Activated CD4-positive, alpha-beta T cell treated with anti-CD3 and anti-CD28 coated beads for 36 hours (primary cell): ENCODE results near the gene XPC. TPM values are rescaled to one million over a fixed set of nuclear protein-coding genes. Genes with fewer than 3 reads are reported as not detected.

Experiments
- ATAC-seq: fragments of 200-7000 bp; cut with Tn5 transposase; one replicate; pipeline ENCODE4 v1.10.0; 2021; ENCODE audit warnings: mild to moderate bottlenecking, moderate library complexity
- CTCF ChIA-PET: fragments of 350-600 bp; sonication (Branson Sonifier 250); formaldehyde crosslinking; loops from one replicate; lab custom pipeline; 2021; ENCODE audit warnings: antibody characterized with exemption; lab: Charles Lee
- POLR2A ChIA-PET: fragments of 350-600 bp; sonication (Branson Sonifier 250); formaldehyde crosslinking; loops from one replicate; lab custom pipeline; 2021; ENCODE audit warnings: antibody characterized with exemption, inconsistent platforms; lab: Charles Lee
- DNase-seq: peaks from one replicate; pipeline ENCODE4 v3.0.0-alpha.2; 2020
- H3K27ac Mint-ChIP-seq: one replicate; pipeline ENCODE4 v1.8.0; 2021; ENCODE audit warnings: mixed read lengths
- H3K27me3 Mint-ChIP-seq: one replicate; pipeline ENCODE4 v1.8.0; 2021; ENCODE audit warnings: mixed read lengths
- H3K36me3 Mint-ChIP-seq: one replicate; pipeline ENCODE4 v1.8.0; 2021; ENCODE audit warnings: low read depth, mixed read lengths
- H3K4me1 Mint-ChIP-seq: one replicate; pipeline ENCODE4 v1.8.0; 2021; ENCODE audit warnings: mixed read lengths
- H3K4me3 Mint-ChIP-seq: one replicate; pipeline ENCODE4 v1.8.0; 2021; ENCODE audit warnings: mild to moderate bottlenecking, moderate library complexity, mixed read lengths
- H3K9me3 Mint-ChIP-seq: one replicate; pipeline ENCODE4 v1.8.0; 2021; ENCODE audit warnings: low read depth, mixed read lengths
- intact Hi-C, 2 experiments: fragments of 100-400 bp; cut with DNase I in 1 of 2; cut with micrococcal nuclease in 1 of 2; formaldehyde crosslinking; loops; one replicate each; pipeline versions ENCODE4 v1.14.2 to v1.15.1; 2022 to 2024; cut with DNase I, micrococcal nuclease
- total RNA-seq, 2 experiments: library from RNA; stranded (reverse); gene quantifications; one replicate each; pipeline ENCODE4 v1.2.3, GENCODE V29; 2021

XPC gene
- total RNA-seq, 2 experiments from 2014 or later = 24.3 to 24.7 TPM

DNA sequence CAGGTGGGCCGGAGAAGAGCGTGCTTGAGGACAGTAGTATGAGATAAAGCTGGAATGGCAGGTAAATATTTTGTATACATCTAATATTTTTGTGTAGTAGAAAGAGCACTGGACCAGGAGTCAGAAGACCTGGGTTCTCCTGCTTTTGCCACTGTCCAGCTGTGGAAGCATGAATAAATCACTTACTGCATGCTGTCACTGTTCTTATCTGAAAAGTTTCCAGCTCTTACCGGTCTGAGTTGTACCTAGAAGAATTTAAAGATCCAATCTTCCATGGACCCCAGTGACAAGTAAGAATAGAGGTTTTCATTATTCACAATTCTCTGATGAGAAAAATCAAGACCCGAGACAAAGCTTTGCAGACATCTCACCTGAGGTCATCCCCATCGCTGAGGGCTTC, 5.9 kb downstream of the XPC start:
- H3K9me3 Mint-ChIP-seq = no peaks in the 10 kb centered on the region
- H3K27ac Mint-ChIP-seq = no peak overlapping the region
- H3K27me3 Mint-ChIP-seq = no peaks in the 10 kb centered on the region
- no peak overlapping the region for H3K4me3 Mint-ChIP-seq
- CTCF ChIA-PET = interaction anchor here (0.6 kb wide), 1 partner anchor 28 kb away, joined by 4 read pairs; no protein-coding TSS in a partner anchor
- POLR2A ChIA-PET = interaction anchor here (0.5 to 0.6 kb wide), 2 partner anchors 46 to 69 kb away, joined by 3 to 10 read pairs; no protein-coding TSS in a partner anchor
- ATAC-seq (no peak), DNase-seq (no peak)
- peaks cover 48% of the 10 kb centered on the region for H3K4me1 Mint-ChIP-seq
- intact Hi-C loops = loop anchor here in 1 of 2 experiments (10.0 kb wide), 2 partner anchors 758 to 1328 kb away; partner anchors contain the start of gene RPL32
- peaks cover 45% of the 10 kb centered on the region for H3K36me3 Mint-ChIP-seq

DNA sequence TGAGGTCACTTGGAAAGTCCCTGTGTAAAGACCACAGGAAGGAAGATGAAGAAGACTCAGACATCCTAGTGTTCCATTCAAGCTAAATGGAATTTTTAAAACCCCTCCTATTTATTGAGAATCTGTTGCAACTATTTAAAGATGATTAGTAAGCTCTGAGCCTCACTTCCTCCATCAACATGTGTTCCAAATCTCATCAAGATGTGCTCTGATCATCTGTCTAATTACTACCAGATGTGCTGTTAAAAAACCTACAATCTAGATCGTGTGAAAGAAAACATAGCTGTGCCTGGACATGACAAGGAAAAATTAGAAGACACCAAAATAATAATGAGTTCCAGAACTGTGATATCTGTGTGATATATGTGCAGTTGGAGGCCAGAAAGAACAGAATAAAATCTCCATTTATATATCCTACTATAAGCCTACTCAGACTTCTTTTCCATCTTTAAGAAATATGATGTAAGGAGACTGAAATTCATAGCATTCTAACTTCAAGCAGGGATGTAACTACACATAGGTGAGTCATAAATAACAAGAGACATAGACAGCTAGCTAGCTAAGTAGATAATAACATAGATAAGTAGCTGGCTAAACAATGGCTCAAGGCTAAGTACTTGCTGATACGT, 7.8 kb downstream of the XPC start:
- Mint-ChIP-seq H3K4me3 (no peak overlapping the region), H3K9me3 (no peaks in the 10 kb centered on the region), H3K4me1 (peaks cover 31% of the 10 kb centered on the region), H3K27ac (peak overlapping the region; percentile 18), H3K36me3 (peaks cover 54% of the 10 kb centered on the region), H3K27me3 (no peaks in the 10 kb centered on the region)
- ATAC-seq (no peak), DNase-seq (no peak)
- ChIA-PET CTCF (interaction anchor here (0.6 to 2.0 kb wide), 5 partner anchors 11 to 667 kb away, joined by 3 to 5 read pairs (median 3); no protein-coding TSS in a partner anchor), POLR2A (interaction anchor here (0.7 kb wide), 2 partner anchors 8 to 32 kb away, joined by 3 read pairs; partner anchors contain the start of gene LSM3)
- intact Hi-C loops = loop anchor here in 1 of 2 experiments (10.0 kb wide), 2 partner anchors 756 to 1326 kb away; partner anchors contain the start of gene RPL32

DNA sequence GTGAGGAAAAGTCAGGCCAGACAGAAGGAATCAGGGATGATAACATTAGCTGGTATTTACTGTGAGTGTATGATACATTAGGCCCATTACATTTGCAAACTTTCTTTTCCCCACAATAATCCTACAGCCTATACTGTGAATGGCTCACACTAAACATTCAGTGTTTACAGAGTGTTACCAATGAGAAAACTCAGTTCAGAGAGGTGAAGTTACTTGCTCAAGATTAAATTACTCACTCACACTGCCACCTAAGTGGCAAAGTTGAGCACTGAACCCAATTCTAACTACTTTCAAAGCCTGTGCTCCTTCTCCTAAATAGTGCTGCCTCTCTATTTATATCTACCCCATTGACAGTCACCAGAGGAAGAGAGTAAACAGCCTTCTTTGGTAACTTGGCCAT, 8.5 kb downstream of the XPC start:
- no peaks in the 10 kb centered on the region for H3K27me3 Mint-ChIP-seq
- intact Hi-C loops = loop anchor here in 1 of 2 experiments (10.0 kb wide), 2 partner anchors 755 to 1325 kb away; partner anchors contain the start of gene RPL32
- CTCF ChIA-PET = interaction anchor here (0.6 to 2.0 kb wide), 4 partner anchors 11 to 274 kb away, joined by 3 to 5 read pairs (median 4); no protein-coding TSS in a partner anchor
- H3K27ac Mint-ChIP-seq = no peak overlapping the region
- no peak overlapping the region for H3K4me3 Mint-ChIP-seq
- peak; percentile 60 for ATAC-seq
- H3K9me3 Mint-ChIP-seq = no peaks in the 10 kb centered on the region
- peaks cover 62% of the 10 kb centered on the region for H3K36me3 Mint-ChIP-seq
- POLR2A ChIA-PET = interaction anchor here (0.7 kb wide), 1 partner anchor 9 kb away, joined by 3 read pairs; the partner anchor contains the start of gene LSM3
- no peak for DNase-seq
- H3K4me1 Mint-ChIP-seq = peaks cover 23% of the 10 kb centered on the region

DNA sequence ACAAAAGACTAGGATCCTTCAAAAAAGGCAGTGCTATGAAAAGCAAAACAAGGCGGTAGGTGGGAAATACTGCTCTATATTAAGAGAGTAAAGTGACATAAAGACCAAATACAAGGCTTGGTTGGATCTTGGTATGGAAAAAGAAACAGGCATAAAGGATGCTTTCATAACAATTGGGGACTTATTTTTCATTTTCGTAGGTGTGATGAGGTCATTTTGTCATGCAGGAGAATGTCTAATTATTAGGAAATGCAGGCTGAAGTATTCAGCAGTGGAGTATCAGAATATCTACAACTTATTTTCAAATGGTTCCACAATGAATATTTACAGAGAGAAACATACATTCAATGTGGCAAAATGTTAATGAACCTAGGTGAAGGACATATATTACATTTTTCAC, 9.0 kb downstream of the XPC start:
- CTCF ChIA-PET = interaction anchor here (0.6 to 2.0 kb wide), 2 partner anchors 35 to 181 kb away, joined by 3 to 5 read pairs; no protein-coding TSS in a partner anchor
- no peak overlapping the region for H3K4me3 Mint-ChIP-seq
- H3K27ac Mint-ChIP-seq = no peak overlapping the region
- H3K27me3 Mint-ChIP-seq = no peaks in the 10 kb centered on the region
- no peak for DNase-seq
- no peak for ATAC-seq
- intact Hi-C loops = no loop called here
- POLR2A ChIA-PET = no interaction called here
- H3K4me1 Mint-ChIP-seq = peaks cover 20% of the 10 kb centered on the region
- H3K36me3 Mint-ChIP-seq = peaks cover 66% of the 10 kb centered on the region
- no peaks in the 10 kb centered on the region for H3K9me3 Mint-ChIP-seq

DNA sequence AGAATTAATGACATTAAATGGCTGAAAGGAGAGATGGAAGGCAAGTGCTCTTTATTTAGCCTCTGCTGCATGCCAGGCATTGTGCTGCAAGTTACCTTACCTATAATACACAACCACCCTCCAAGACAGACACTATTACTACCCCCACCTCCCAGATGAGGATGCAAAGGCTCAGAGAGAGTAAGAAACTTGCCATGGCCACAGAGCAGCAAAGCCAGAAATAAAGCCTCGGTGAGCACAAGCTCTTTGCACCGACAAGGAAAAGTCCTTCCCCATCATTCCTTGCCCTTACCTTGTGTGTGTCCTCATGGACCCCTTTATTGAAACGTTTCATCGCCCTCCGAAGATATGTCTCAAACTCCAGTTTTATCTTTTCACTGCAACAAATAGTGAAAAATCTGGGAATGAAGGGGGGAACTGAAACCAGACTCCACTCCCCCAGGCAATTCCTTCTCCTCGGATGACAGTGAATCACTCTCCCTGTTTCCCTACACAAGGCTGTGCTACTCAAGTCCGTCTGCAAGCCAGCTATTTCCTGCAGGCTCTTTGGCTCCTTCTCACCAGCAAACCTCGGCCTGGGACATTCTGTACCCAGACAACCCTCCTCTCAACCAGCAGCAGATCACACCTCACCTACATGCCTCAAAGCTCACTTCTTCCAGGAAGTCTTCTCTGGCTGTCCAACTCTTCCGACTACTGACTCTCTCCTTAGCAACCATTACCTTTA, 11.4 kb downstream of the XPC start:
- DNase-seq = no peak
- no peaks in the 10 kb centered on the region for H3K9me3 Mint-ChIP-seq
- H3K36me3 Mint-ChIP-seq = peaks cover 78% of the 10 kb centered on the region
- CTCF ChIA-PET = no interaction called here
- POLR2A ChIA-PET = no interaction called here
- intact Hi-C loops = no loop called here
- no peak for ATAC-seq
- H3K4me3 Mint-ChIP-seq = no peak overlapping the region
- no peaks in the 10 kb centered on the region for H3K27me3 Mint-ChIP-seq
- no peak overlapping the region for H3K27ac Mint-ChIP-seq
- peaks cover 9% of the 10 kb centered on the region for H3K4me1 Mint-ChIP-seq

- H3K4me1 Mint-ChIP-seq = peaks cover 4% of the 10 kb centered on the region
- DNase-seq (no peak), ATAC-seq (no peak)
- H3K27ac Mint-ChIP-seq = no peak overlapping the region
- no peak overlapping the region for H3K4me3 Mint-ChIP-seq
- H3K27me3 Mint-ChIP-seq = no peaks in the 10 kb centered on the region
- intact Hi-C loops = no loop called here
- ChIA-PET CTCF (interaction anchor here (1.0 kb wide), 1 partner anchor 41 kb away, joined by 3 read pairs; no protein-coding TSS in a partner anchor), POLR2A (no interaction called here)
- H3K9me3 Mint-ChIP-seq = peaks cover 9% of the 10 kb centered on the region
- peaks cover 80% of the 10 kb centered on the region for H3K36me3 Mint-ChIP-seq
These were observed 16.2 kb downstream of the XPC start for GRCh38 chr3:14162178-14162577.

GRCh38 chr3:14161282-14161681, 17.1 kb downstream of the XPC start:
- POLR2A ChIA-PET = no interaction called here
- no peak for DNase-seq
- intact Hi-C loops = no loop called here
- ATAC-seq = no peak
- H3K4me1 Mint-ChIP-seq = peaks cover 4% of the 10 kb centered on the region
- H3K4me3 Mint-ChIP-seq = no peak overlapping the region
- H3K9me3 Mint-ChIP-seq = peaks cover 9% of the 10 kb centered on the region
- H3K36me3 Mint-ChIP-seq = peaks cover 82% of the 10 kb centered on the region
- no peak overlapping the region for H3K27ac Mint-ChIP-seq
- CTCF ChIA-PET = no interaction called here
- H3K27me3 Mint-ChIP-seq = no peaks in the 10 kb centered on the region

- H3K27ac Mint-ChIP-seq = no peak overlapping the region
- no peak for DNase-seq
- H3K9me3 Mint-ChIP-seq = peaks cover 9% of the 10 kb centered on the region
- POLR2A ChIA-PET = interaction anchor here (0.6 to 0.7 kb wide), 2 partner anchors 9 to 1139 kb away, joined by 3 to 5 read pairs; no protein-coding TSS in a partner anchor
- H3K27me3 Mint-ChIP-seq = no peaks in the 10 kb centered on the region
- intact Hi-C loops = no loop called here
- H3K36me3 Mint-ChIP-seq = peaks cover 76% of the 10 kb centered on the region
- no peak for ATAC-seq
- peaks cover 4% of the 10 kb centered on the region for H3K4me1 Mint-ChIP-seq
- CTCF ChIA-PET = no interaction called here
- no peak overlapping the region for H3K4me3 Mint-ChIP-seq
These were observed 19.0 kb downstream of the XPC start for GRCh38 chr3:14159426-14159825.

- no peak overlapping the region for H3K27ac Mint-ChIP-seq
- DNase-seq = no peak
- H3K4me1 Mint-ChIP-seq = peaks cover 4% of the 10 kb centered on the region
- H3K4me3 Mint-ChIP-seq = no peak overlapping the region
- H3K27me3 Mint-ChIP-seq = no peaks in the 10 kb centered on the region
- POLR2A ChIA-PET = interaction anchor here (1.0 kb wide), 1 partner anchor 20 kb away, joined by 3 read pairs; the partner anchor contains the start of genes LSM3 and XPC
- H3K36me3 Mint-ChIP-seq = peaks cover 68% of the 10 kb centered on the region
- H3K9me3 Mint-ChIP-seq = peaks cover 9% of the 10 kb centered on the region
- no peak for ATAC-seq
- CTCF ChIA-PET = interaction anchor here (1.3 kb wide), 1 partner anchor 16 kb away, joined by 3 read pairs; no protein-coding TSS in a partner anchor
- intact Hi-C loops = no loop called here
These were observed 20.0 kb downstream of the XPC start for GRCh38 chr3:14158370-14158769.

GRCh38 chr3:14157951-14158350, 20.4 kb downstream of the XPC start:
- ATAC-seq (no peak), DNase-seq (no peak)
- Mint-ChIP-seq H3K36me3 (peaks cover 64% of the 10 kb centered on the region), H3K27me3 (no peaks in the 10 kb centered on the region), H3K9me3 (peaks cover 9% of the 10 kb centered on the region), H3K4me3 (no peak overlapping the region), H3K4me1 (peaks cover 4% of the 10 kb centered on the region), H3K27ac (no peak overlapping the region)
- intact Hi-C loops = no loop called here
- CTCF ChIA-PET = interaction anchor here (1.3 kb wide), 1 partner anchor 16 kb away, joined by 3 read pairs; no protein-coding TSS in a partner anchor
- POLR2A ChIA-PET = interaction anchor here (1.0 kb wide), 1 partner anchor 21 kb away, joined by 3 read pairs; the partner anchor contains the start of genes LSM3 and XPC
